CD14-positive monocyte (primary cell): Measurements from ENCODE around the gene SPATA46. TPM values are rescaled to one million over a fixed set of nuclear protein-coding genes. Genes with fewer than 3 reads are reported as not detected.

Experiments used
- DNase-seq, 3 donors: peaks; one replicate each; pipeline ENCODE4 v3.0.0-alpha.2; 2011 to 2022
- H2AFZ ChIP-seq: 2 replicates; pipeline ENCODE4 v1.6.0; 2012; ENCODE audit warnings: mild to moderate bottlenecking, low read depth, low read length, inconsistent platforms; ENCODE audit not compliant: insufficient read depth, poor library complexity, severe bottlenecking
- H3K27ac ChIP-seq, 2 donors: 1 replicate in 1 of 2; 2 replicates in 1 of 2; pipeline ENCODE4 v1.5.1; 2012 to 2013; ENCODE audit warnings: low read length in 2 of 2, control low read depth in 1 of 2, inconsistent platforms in 1 of 2, low read depth in 1 of 2, mild to moderate bottlenecking in 1 of 2
- H3K27me3 ChIP-seq, 2 donors: one replicate each; pipeline versions ENCODE4 v1.6.0 to v1.6.1; 2011 to 2013; ENCODE audit warnings: low read length in 2 of 2; ENCODE audit not compliant: control insufficient read depth in 2 of 2, insufficient read depth in 2 of 2
- H3K36me3 ChIP-seq, 2 donors: replicated peaks in 1 of 2; 1 replicate in 1 of 2; 2 replicates in 1 of 2; pipeline versions ENCODE4 v1.5.1 to v1.6.1; 2012 to 2013; ENCODE audit warnings: low read length in 2 of 2, control low read depth in 1 of 2, inconsistent platforms in 1 of 2, mild to moderate bottlenecking in 1 of 2; ENCODE audit not compliant: insufficient read depth in 2 of 2, control insufficient read depth in 1 of 2
- H3K4me1 ChIP-seq, 2 donors: 1 replicate in 1 of 2; 2 replicates in 1 of 2; pipeline versions ENCODE4 v1.5.1 to v1.6.1; 2012 to 2013; ENCODE audit warnings: low read length in 2 of 2, control low read depth in 1 of 2, inconsistent platforms in 1 of 2, mild to moderate bottlenecking in 1 of 2, moderate library complexity in 1 of 2; ENCODE audit not compliant: insufficient read depth in 2 of 2, control insufficient read depth in 1 of 2
- H3K4me2 ChIP-seq: replicated peaks from 2 replicates; pipeline ENCODE3; 2012; ENCODE audit warnings: low read length, moderate library complexity, mild to moderate bottlenecking; ENCODE audit not compliant: poor library complexity, severe bottlenecking; ENCODE audit errors: extremely low read depth
- H3K4me3 ChIP-seq, 3 experiments: fragments of 200-600 bp in 1 of 3; sonication (generic) in 1 of 3; replicated peaks in 1 of 3; 1 replicate in 2 of 3; 2 replicates in 1 of 3; pipeline ENCODE4 v1.5.1; 2011 to 2013; ENCODE audit warnings: low read length in 3 of 3, mild to moderate bottlenecking in 3 of 3, control low read depth in 2 of 3, low read depth in 2 of 3, inconsistent platforms in 1 of 3, moderate library complexity in 1 of 3
- H3K79me2 ChIP-seq: 2 replicates; pipeline ENCODE4 v1.6.0; 2012; ENCODE audit warnings: mild to moderate bottlenecking, control low read depth, inconsistent platforms, low read length, moderate library complexity; ENCODE audit not compliant: insufficient read depth
- H3K9ac ChIP-seq: 2 replicates; pipeline ENCODE4 v1.6.0; 2017; ENCODE audit warnings: low read length, mild to moderate bottlenecking; ENCODE audit not compliant: insufficient read depth, poor library complexity, severe bottlenecking
- H3K9me3 ChIP-seq, 2 donors: replicated peaks in 1 of 2; 1 replicate in 1 of 2; 2 replicates in 1 of 2; pipeline versions ENCODE4 v1.5.1 to v1.6.1; 2012 to 2013; ENCODE audit warnings: low read length in 2 of 2, control low read depth in 1 of 2; ENCODE audit not compliant: control insufficient read depth in 1 of 2, insufficient read depth in 1 of 2
- H4K20me1 ChIP-seq: 2 replicates; pipeline ENCODE4 v1.6.0; 2012; ENCODE audit warnings: mild to moderate bottlenecking, low read length, control low read depth, moderate library complexity; ENCODE audit not compliant: insufficient read depth
- H3K27ac Mint-ChIP-seq, 7 donors: one replicate each; pipeline ENCODE4 v1.8.0; 2020; ENCODE audit warnings: mild to moderate bottlenecking in 7 of 7, mixed read lengths in 7 of 7, moderate library complexity in 6 of 7, inconsistent platforms in 2 of 7
- H3K27me3 Mint-ChIP-seq, 3 donors: one replicate each; pipeline ENCODE4 v1.8.0; 2021 to 2022; ENCODE audit warnings: low read depth in 3 of 3, mild to moderate bottlenecking in 3 of 3, mixed read lengths in 3 of 3, moderate library complexity in 3 of 3, inconsistent platforms in 1 of 3
- H3K36me3 Mint-ChIP-seq, 2 donors: one replicate each; pipeline ENCODE4 v1.8.0; 2020; ENCODE audit warnings: mixed read lengths in 2 of 2, inconsistent platforms in 1 of 2, mild to moderate bottlenecking in 1 of 2
- H3K4me1 Mint-ChIP-seq: one replicate; pipeline ENCODE4 v1.8.0; 2020; ENCODE audit warnings: mild to moderate bottlenecking, mixed read lengths
- H3K4me3 Mint-ChIP-seq, 2 donors: one replicate each; pipeline ENCODE4 v1.8.0; 2020; ENCODE audit warnings: mild to moderate bottlenecking in 2 of 2, mixed read lengths in 2 of 2, moderate library complexity in 1 of 2
- H3K9me3 Mint-ChIP-seq, 7 donors: one replicate each; pipeline ENCODE4 v1.8.0; 2020 to 2022; ENCODE audit warnings: mixed read lengths in 7 of 7, mild to moderate bottlenecking in 6 of 7, moderate library complexity in 6 of 7, inconsistent platforms in 2 of 7
- CTCF ChIP-seq: fragments of 200-600 bp; IDR thresholded peaks from one replicate; pipeline ENCODE4 v1.8.0; 2022; ENCODE audit warnings: antibody characterized with exemption, mild to moderate bottlenecking
- WGBS: methylation state at CpG from one replicate; pipeline ENCODE4 v1.1.5; 2013; ENCODE audit warnings: missing lambda C conversion rate; ENCODE audit not compliant: insufficient coverage; 5-methylcytosine and 5-hydroxymethylcytosine counted together
- intact Hi-C, 2 donors: fragments of 100-400 bp; cut with micrococcal nuclease; formaldehyde crosslinking; loops; one replicate each; pipeline versions ENCODE4 v1.15.0 to v1.15.1; 2023
- polyA plus RNA-seq, 3 donors: library from polyadenylated mRNA; depleted of rRNA in 1 of 3; unstranded in 2 of 3; stranded (reverse) in 1 of 3; fragments of 300-500 nt in 2 of 3; fragments of >200 nt in 1 of 3; fragmentation: Illumina TruSeq in 2 of 3; gene quantifications; 1 replicate in 2 of 3; 2 replicates in 1 of 3; pipeline ENCODE4 v1.2.3, GENCODE V29; 2012 to 2021

SPATA46 gene
- polyA plus RNA-seq, 3 donors: not detected

GRCh38 chr1:162366149-162366548 is 10.5 kb downstream of the SPATA46 start:
- no CpG with 5 or more reads among the region's 4 CpGs for WGBS
- DNase-seq: no peak
- peaks cover 0 to 3% (median 2%) of the 10 kb centered on the region in 3 donors for H3K27me3 Mint-ChIP-seq
- peaks cover 0 to 9% of the 10 kb centered on the region in 2 donors for H3K36me3 Mint-ChIP-seq
- H3K9ac ChIP-seq: no peak overlapping the region
- H3K9me3 ChIP-seq: no peaks in the 10 kb centered on the region
- H3K9me3 Mint-ChIP-seq: peaks cover 0 to 2% (median 0%) of the 10 kb centered on the region in 7 donors
- no peaks in the 10 kb centered on the region for H3K27me3 ChIP-seq
- intact Hi-C loops: no loop called here
- peaks cover 0 to 5% of the 10 kb centered on the region in 2 donors for H3K36me3 ChIP-seq
- H3K27ac Mint-ChIP-seq: no peak overlapping the region
- no peaks in the 10 kb centered on the region for H3K4me1 ChIP-seq
- no peak overlapping the region for H3K4me3 Mint-ChIP-seq
- H3K4me3 ChIP-seq: no peak overlapping the region
- TF ChIP-seq CTCF: no peak
- H2AFZ ChIP-seq: no peak overlapping the region
- peaks cover 4% of the 10 kb centered on the region for H3K4me1 Mint-ChIP-seq
- no peaks in the 10 kb centered on the region for H3K79me2 ChIP-seq
- no peak overlapping the region for H3K4me2 ChIP-seq
- H3K27ac ChIP-seq: no peak overlapping the region
- H4K20me1 ChIP-seq: no peaks in the 10 kb centered on the region

GRCh38 chr1:162365284-162366020 is 11.2 kb downstream of the SPATA46 start:
- no peak overlapping the region for H3K9ac ChIP-seq
- Mint-ChIP-seq H3K27me3 (peaks cover 0 to 5% (median 2%) of the 10 kb centered on the region in 3 donors), H3K4me3 (no peak overlapping the region), H3K27ac (peak overlapping the region in 1 of 7 donors; percentile 73), H3K9me3 (peaks cover 0 to 2% (median 0%) of the 10 kb centered on the region in 7 donors), H3K36me3 (peaks cover 0 to 9% of the 10 kb centered on the region in 2 donors), H3K4me1 (peaks cover 4% of the 10 kb centered on the region)
- no peaks in the 10 kb centered on the region for H3K27me3 ChIP-seq
- intact Hi-C loops: no loop called here
- H2AFZ ChIP-seq: no peak overlapping the region
- H3K4me2 ChIP-seq: no peak overlapping the region
- WGBS: 97% methylated on average over 9 of the region's 10 CpGs
- H3K27ac ChIP-seq: no peak overlapping the region
- no peak overlapping the region for H3K4me3 ChIP-seq
- no peak for DNase-seq
- no peak for TF ChIP-seq CTCF
- no peaks in the 10 kb centered on the region for H3K79me2 ChIP-seq
- H4K20me1 ChIP-seq: no peaks in the 10 kb centered on the region
- H3K4me1 ChIP-seq: no peaks in the 10 kb centered on the region
- H3K9me3 ChIP-seq: no peaks in the 10 kb centered on the region
- peaks cover 0 to 5% of the 10 kb centered on the region in 2 donors for H3K36me3 ChIP-seq
